GM12878 (cell line): Measurements from ENCODE around the gene TMEM250. TPM values are rescaled to one million over a fixed set of nuclear protein-coding genes. Genes with fewer than 3 reads are reported as not detected.

Source experiments
- BCLAF1 ChIP-seq: fragments of 450-650 bp; IDR thresholded peaks from 2 replicates; pipeline ENCODE4 v1.6.1; 2017; ENCODE audit warnings: antibody characterized with exemption, mild to moderate bottlenecking, moderate library complexity
- CHD4 ChIP-seq: fragments of 200-600 bp; sonication (generic); IDR thresholded peaks from 2 replicates; pipeline ENCODE4 v1.6.1; 2016; ENCODE audit warnings: mild to moderate bottlenecking
- IRF3 ChIP-seq: fragments of 450-650 bp; IDR thresholded peaks from 2 replicates; pipeline ENCODE4 v1.6.1; 2014; ENCODE audit warnings: mild to moderate bottlenecking
- LARP7 ChIP-seq: fragments of 450-650 bp; IDR thresholded peaks from 2 replicates; pipeline ENCODE4 v1.6.1; 2017; ENCODE audit warnings: mild to moderate bottlenecking
- MYC ChIP-seq: IDR thresholded peaks from 2 replicates; pipeline ENCODE4 v1.6.1; 2011; ENCODE audit warnings: mild to moderate bottlenecking, low read length, moderate library complexity, inconsistent platforms; ENCODE audit not compliant: insufficient read depth, insufficient replicate concordance, insufficient read length, severe bottlenecking
- NRF1 ChIP-seq: conservative IDR thresholded peaks from 2 replicates; pipeline ENCODE4 v1.6.1; 2011; ENCODE audit warnings: mild to moderate bottlenecking, low read depth, low read length, improper control_type of control experiment
- PBX3 ChIP-seq: IDR thresholded peaks from 2 replicates; pipeline ENCODE4 v1.6.1; 2011; ENCODE audit warnings: mild to moderate bottlenecking, low read depth, low read length, moderate library complexity; ENCODE audit not compliant: insufficient replicate concordance
- RAD21 ChIP-seq: IDR thresholded peaks from 2 replicates; pipeline ENCODE4 v1.6.1; 2011; ENCODE audit warnings: mild to moderate bottlenecking, low read depth, low read length, moderate library complexity; ENCODE audit not compliant: insufficient read depth
- RCOR1 ChIP-seq: conservative IDR thresholded peaks from 2 replicates; pipeline ENCODE4 v1.6.1; 2012; ENCODE audit warnings: low read depth, low read length, improper control_type of control experiment
- RELA ChIP-seq: fragments of 450-650 bp; IDR thresholded peaks from 2 replicates; pipeline ENCODE4 v1.8.0; 2014; ENCODE audit warnings: borderline replicate concordance; ENCODE audit not compliant: partially characterized antibody
- SMAD1 ChIP-seq: fragments of 450-650 bp; IDR thresholded peaks from 2 replicates; pipeline ENCODE4 v1.6.1; 2018; ENCODE audit warnings: mild to moderate bottlenecking, low read depth; ENCODE audit not compliant: partially characterized antibody
- SMAD5 ChIP-seq: IDR thresholded peaks from 2 replicates; pipeline ENCODE4 v1.6.1; 2016; ENCODE audit warnings: antibody characterized with exemption, low read depth
- ZNF274 ChIP-seq: IDR thresholded peaks from one replicate; pipeline ENCODE4 v1.8.0; 2011; ENCODE audit not compliant: insufficient read length, insufficient read depth
- ZNF622 ChIP-seq: fragments of 450-650 bp; IDR thresholded peaks from 2 replicates; pipeline ENCODE4 v1.6.1; 2017; ENCODE audit warnings: mild to moderate bottlenecking, inconsistent platforms
- polyA plus RNA-seq, 11 experiments: library from polyadenylated mRNA; depleted of rRNA in 4 of 11; unstranded in 6 of 11; stranded (reverse) in 5 of 11; fragments of >200 nt; fragmentation: Nextera tagmentation in 4 of 11; fragmentation: Illumina TruSeq in 1 of 11; extraction: Ambion mirVana in 4 of 11; extraction: Trizol in 1 of 11; gene quantifications; 1 replicate in 1 of 11; 2 replicates in 10 of 11; pipeline versions ENCODE4 v1.2.1 to v1.2.3, GENCODE V29; 2011 to 2016; ENCODE audit warnings: inconsistent platforms in 2 of 11, missing spikeins in 2 of 11, low read depth in 1 of 11
- total RNA-seq, 4 experiments: library from RNA; depleted of rRNA in 3 of 4; stranded (reverse); fragments of >200 nt in 3 of 4; fragmentation: Illumina TruSeq in 1 of 4; extraction: Trizol in 1 of 4; gene quantifications; 2 replicates each; pipeline versions ENCODE4 v1.2.1 to v1.2.3, GENCODE V29; 2013 to 2021
- TF ChIP-seq, protein P1 (sequence below): fragments of 450-650 bp; IDR thresholded peaks from 2 replicates; pipeline ENCODE4 v1.6.1; 2017; ENCODE audit warnings: mild to moderate bottlenecking, moderate library complexity
- TF ChIP-seq, protein P2 (sequence below): fragments of 450-650 bp; formaldehyde crosslinking; IDR thresholded peaks from 2 replicates; pipeline ENCODE4 v1.5.0; 2022; ENCODE audit warnings: mild to moderate bottlenecking, missing genetic modification characterization

Gene TMEM250
- total and polyA plus RNA-seq, 10 of the 15 experiments (the other 5 are each of a cell fraction or from before 2014, with no cell fraction given): 0.39 to 39.9 (median 8.5) TPM

- TF ChIP-seq BCLAF1: peak; percentile 64; the same call in 1 of the 2 replicates
- no peak for TF ChIP-seq SMAD1
- TF ChIP-seq IRF3: no peak
- no peak for TF ChIP-seq RAD21
- TF ChIP-seq RCOR1: no peak
- TF ChIP-seq SMAD5: peak; percentile 8; the same call in 1 of the 2 replicates
- TF ChIP-seq, protein P1, sequence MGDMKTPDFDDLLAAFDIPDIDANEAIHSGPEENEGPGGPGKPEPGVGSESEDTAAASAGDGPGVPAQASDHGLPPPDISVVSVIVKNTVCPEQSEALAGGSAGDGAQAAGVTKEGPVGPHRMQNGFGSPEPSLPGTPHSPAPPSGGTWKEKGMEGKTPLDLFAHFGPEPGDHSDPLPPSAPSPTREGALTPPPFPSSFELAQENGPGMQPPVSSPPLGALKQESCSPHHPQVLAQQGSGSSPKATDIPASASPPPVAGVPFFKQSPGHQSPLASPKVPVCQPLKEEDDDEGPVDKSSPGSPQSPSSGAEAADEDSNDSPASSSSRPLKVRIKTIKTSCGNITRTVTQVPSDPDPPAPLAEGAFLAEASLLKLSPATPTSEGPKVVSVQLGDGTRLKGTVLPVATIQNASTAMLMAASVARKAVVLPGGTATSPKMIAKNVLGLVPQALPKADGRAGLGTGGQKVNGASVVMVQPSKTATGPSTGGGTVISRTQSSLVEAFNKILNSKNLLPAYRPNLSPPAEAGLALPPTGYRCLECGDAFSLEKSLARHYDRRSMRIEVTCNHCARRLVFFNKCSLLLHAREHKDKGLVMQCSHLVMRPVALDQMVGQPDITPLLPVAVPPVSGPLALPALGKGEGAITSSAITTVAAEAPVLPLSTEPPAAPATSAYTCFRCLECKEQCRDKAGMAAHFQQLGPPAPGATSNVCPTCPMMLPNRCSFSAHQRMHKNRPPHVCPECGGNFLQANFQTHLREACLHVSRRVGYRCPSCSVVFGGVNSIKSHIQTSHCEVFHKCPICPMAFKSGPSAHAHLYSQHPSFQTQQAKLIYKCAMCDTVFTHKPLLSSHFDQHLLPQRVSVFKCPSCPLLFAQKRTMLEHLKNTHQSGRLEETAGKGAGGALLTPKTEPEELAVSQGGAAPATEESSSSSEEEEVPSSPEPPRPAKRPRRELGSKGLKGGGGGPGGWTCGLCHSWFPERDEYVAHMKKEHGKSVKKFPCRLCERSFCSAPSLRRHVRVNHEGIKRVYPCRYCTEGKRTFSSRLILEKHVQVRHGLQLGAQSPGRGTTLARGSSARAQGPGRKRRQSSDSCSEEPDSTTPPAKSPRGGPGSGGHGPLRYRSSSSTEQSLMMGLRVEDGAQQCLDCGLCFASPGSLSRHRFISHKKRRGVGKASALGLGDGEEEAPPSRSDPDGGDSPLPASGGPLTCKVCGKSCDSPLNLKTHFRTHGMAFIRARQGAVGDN: peak; percentile 88
- no peak for TF ChIP-seq RELA
- TF ChIP-seq, protein P2, sequence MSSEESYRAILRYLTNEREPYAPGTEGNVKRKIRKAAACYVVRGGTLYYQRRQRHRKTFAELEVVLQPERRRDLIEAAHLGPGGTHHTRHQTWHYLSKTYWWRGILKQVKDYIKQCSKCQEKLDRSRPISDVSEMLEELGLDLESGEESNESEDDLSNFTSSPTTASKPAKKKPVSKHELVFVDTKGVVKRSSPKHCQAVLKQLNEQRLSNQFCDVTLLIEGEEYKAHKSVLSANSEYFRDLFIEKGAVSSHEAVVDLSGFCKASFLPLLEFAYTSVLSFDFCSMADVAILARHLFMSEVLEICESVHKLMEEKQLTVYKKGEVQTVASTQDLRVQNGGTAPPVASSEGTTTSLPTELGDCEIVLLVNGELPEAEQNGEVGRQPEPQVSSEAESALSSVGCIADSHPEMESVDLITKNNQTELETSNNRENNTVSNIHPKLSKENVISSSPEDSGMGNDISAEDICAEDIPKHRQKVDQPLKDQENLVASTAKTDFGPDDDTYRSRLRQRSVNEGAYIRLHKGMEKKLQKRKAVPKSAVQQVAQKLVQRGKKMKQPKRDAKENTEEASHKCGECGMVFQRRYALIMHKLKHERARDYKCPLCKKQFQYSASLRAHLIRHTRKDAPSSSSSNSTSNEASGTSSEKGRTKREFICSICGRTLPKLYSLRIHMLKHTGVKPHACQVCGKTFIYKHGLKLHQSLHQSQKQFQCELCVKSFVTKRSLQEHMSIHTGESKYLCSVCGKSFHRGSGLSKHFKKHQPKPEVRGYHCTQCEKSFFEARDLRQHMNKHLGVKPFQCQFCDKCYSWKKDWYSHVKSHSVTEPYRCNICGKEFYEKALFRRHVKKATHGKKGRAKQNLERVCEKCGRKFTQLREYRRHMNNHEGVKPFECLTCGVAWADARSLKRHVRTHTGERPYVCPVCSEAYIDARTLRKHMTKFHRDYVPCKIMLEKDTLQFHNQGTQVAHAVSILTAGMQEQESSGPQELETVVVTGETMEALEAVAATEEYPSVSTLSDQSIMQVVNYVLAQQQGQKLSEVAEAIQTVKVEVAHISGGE: no peak
- TF ChIP-seq NRF1: no peak
- TF ChIP-seq CHD4: no peak
- TF ChIP-seq ZNF622: no peak
- peak; percentile 80 for TF ChIP-seq PBX3
- TF ChIP-seq ZNF274: no peak
- TF ChIP-seq LARP7: peak; percentile 92
- peak; percentile 79 for TF ChIP-seq MYC
Observed at GRCh38 chr9:136109351-136110081, 9.2 kb downstream of the TMEM250 start (continued).
